Stimulated activated CD4-positive, alpha-beta T cell treated with anti-CD3 and anti-CD28 coated beads, Interleukin-1b, Interleukin-23, amount 100 ng/mL, for 4 hours (primary cell): ENCODE measurements around the gene SLC9A9.
"Not testable (repeated sequence)": the region's sequence is repeated elsewhere in the genome, so short reads cannot be mapped to it uniquely, and the experiment has no call there.

ENCODE experiments used
- DNase-seq, 2 donors: peaks; one replicate each; pipeline ENCODE4 v3.0.0-alpha.2; 2020; ENCODE audit warnings: low read depth in 2 of 2

The SLC9A9 gene

GRCh38 chr3:143810166-143810952, 37.9 kb downstream of the SLC9A9 start:
- DNase-seq = no peak

GRCh38 chr3:143809121-143809621, 39.1 kb downstream of the SLC9A9 start:
- no peak for DNase-seq

DNA sequence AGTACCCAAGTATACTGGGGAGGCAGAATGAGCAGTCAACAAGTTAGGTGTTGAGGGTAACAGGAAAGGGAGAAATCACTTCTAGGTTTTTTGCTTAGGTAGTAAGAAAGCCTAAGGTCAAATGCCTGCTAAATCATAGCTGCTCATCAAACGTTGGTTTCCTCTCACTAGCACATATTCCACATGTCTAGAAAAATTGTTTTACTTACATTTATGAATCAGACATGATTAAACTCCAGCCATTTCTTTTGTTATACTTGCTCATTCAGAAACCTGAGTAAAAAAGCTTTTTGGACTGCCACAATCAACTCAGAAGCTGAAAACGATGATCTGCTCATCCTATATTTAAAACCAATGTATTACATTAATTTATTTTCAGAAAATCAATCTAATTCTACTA, 40.2 kb downstream of the SLC9A9 start:
- no peak for DNase-seq

DNA sequence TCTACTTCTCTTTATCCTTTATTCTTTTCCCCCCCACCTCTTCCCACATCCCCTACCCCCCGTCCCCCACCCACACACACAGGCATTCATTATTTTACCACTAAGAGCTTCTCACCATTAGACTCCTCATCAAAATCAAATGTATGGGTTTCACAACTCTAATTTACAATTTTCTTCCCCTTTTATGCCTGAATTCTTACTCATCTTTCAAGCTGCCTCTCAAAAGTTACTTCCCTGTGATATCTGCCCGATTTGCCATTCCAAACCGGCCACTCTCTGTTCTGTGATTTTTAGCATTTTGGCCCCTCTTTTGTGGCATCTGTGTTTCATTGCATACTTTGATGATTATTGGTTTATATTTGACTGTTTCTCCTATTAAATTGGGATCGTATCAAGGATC, 42.2 kb downstream of the SLC9A9 start:
- no peak for DNase-seq

- DNase-seq = not testable (repeated sequence)
These were observed 42.8 kb downstream of the SLC9A9 start for GRCh38 chr3:143805476-143805875.

DNA sequence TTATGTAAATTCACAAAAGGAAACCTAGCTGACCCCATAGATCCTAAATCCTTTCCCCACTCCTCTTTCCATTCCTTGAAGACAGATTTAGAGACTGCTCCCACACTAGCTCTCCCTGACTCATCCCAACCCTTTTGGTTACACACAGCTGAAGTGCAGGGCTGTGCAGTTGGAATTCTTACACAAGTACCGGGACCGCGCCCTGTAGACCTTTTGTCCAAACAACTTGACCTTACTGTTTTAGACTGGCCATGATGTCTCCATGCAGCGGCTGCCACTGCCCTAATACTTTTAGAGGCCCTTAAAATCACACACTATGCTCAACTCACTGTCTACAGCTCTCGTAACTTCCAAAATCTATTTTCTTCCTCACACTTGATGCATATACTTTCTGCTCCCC, 47.2 kb downstream of the SLC9A9 start:
- DNase-seq = not testable (repeated sequence)

- DNase-seq = not testable (repeated sequence)
These were observed 50.1 kb downstream of the SLC9A9 start for GRCh38 chr3:143798151-143798550.

GRCh38 chr3:143795874-143796273, 52.4 kb downstream of the SLC9A9 start:
- DNase-seq = no peak

- no peak for DNase-seq
These were observed 53.3 kb downstream of the SLC9A9 start for GRCh38 chr3:143794793-143795462.

DNA sequence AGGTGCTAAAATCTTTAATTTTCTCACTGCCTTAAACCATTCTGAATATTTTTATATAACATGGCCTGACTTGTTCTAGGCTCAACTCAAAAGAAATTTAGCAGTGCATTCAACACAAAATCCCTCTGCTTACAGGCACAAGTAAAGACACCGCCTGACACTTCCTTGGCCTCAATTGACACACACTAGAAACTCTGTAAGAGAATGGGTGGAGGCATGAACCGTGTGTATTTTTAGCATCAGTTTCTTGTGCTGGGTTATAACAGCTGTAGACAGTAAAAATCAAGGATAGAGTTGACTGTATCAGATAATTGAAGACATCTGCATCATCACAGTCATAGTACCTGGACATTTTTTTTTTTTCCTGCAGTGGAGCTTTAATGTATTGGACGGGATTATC, 54.3 kb downstream of the SLC9A9 start:
- DNase-seq = no peak

- DNase-seq = no peak
These were observed 56.9 kb downstream of the SLC9A9 start for GRCh38 chr3:143791386-143791785.

DNA sequence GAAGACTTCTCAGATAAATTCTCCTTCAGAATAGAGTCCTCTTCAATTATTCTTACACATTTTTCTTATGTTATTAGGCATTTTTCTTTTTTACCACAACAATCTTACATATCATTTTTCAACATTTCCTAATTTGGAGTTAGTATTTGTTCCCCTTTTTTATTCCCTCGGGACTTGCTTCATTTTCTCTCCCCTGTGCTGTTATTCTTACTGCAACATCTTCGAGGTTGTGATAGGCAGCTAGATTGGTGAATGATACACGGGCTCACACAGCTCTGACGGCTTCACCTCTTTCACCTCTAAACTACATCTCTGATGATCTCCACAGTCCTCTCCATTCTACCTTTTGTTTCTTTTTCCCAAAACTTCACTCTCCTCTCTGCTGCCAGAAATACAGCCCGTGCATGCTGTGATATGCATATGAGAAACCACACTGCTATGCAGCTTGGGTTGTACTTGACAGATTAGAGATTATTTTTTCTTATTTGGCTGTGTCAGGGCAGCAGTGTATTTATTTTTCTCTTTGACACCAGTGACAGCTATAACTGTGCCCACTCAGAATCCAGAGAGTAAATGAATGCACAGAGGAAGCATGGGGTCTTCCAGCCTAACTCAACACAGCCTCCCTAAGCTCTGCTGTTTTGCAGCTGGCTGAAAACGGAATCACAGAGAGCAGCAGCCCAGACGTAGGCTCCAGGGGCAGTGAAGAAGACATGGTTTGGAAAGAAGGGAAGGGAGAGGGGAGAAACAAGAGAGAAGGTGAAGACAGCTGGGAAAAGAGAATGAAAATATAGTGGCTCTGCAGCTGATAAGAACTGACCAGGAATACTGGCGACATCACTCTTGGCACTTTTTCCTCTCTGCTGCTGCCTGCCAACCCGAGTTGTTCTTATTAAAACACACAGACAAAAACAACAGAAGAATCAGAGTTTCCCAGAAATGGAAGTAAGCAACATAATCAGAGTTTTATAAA, 61.8 kb downstream of the SLC9A9 start:
- DNase-seq = no peak

- DNase-seq = no peak
These were observed 63.8 kb downstream of the SLC9A9 start for GRCh38 chr3:143784446-143784845.

- DNase-seq = no peak
These were observed 64.4 kb downstream of the SLC9A9 start for GRCh38 chr3:143783851-143784370.

- no peak for DNase-seq
These were observed 72.8 kb downstream of the SLC9A9 start for GRCh38 chr3:143775459-143775858.

- DNase-seq = no peak
These were observed 76.3 kb downstream of the SLC9A9 start for GRCh38 chr3:143771939-143772338.

- no peak for DNase-seq
These were observed 77.0 kb downstream of the SLC9A9 start for GRCh38 chr3:143771258-143771657.

DNA sequence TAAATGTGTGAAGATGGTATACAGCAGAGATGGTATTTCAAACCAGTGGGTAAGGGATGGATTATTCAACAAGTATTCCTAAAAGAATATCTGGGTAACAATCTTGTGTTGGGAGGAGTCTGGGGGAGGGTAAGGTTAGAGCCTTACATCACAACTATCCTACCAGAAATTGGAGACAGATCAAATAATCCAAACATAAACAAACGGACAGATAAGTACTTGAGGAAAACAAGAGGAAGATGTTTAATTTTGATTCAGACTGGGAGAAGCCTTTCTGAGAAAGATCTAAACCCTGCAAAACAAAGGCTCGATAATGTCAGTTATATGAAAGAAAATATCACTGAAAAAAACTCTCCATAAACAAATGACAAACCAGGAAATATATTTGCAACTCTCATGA, 77.9 kb downstream of the SLC9A9 start:
- DNase-seq = no peak

DNA sequence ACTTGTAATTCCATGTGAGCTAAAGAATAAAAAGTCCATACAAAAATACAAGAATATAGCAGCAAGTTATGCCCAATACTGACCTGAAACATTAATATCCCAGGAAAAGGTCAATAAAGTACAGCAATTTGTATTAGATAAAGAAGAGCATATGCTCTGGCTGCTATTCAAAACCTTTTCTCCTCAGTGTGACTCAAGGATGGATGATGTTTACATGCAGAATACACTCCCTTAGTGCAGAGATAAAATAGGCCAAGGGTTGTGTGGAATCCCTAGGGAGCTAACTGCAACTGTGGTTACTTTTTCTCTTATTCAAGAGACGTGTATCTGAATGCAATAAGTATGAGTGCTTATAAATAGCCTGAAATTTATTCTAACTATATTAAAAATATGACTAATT, 78.7 kb downstream of the SLC9A9 start:
- DNase-seq = no peak

DNA sequence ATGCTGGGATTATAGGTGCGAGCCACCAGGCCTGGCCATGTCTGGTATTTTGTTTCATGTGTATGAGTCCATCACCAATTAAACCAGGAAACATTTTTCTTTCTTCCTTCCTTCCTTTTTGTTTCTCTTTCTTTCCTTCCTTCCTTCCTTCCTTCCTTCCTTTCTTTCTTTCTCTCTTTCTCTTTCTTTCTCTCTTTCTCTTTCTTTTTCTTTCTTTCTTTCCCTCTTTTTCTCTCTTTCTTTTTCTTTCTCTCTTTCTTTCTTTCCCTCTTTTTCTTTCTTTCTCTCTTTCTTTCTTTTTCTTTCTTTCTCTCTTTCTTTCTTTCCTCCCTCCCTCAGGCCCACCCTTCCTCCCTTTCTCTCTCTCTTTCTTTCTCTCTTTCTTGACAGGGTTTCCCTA, 83.4 kb downstream of the SLC9A9 start:
- DNase-seq = no peak

- DNase-seq = no peak
These were observed 84.6 kb downstream of the SLC9A9 start for GRCh38 chr3:143763564-143764162.
